CD4-positive, alpha-beta T cell treated with Interleukin-17A for 1 hour (primary cell): ENCODE measurements around the gene ATP1B4.

Source experiments
- DNase-seq: peaks from one replicate; pipeline ENCODE4 v3.0.0-alpha.2; 2020

ATP1B4 gene

DNA sequence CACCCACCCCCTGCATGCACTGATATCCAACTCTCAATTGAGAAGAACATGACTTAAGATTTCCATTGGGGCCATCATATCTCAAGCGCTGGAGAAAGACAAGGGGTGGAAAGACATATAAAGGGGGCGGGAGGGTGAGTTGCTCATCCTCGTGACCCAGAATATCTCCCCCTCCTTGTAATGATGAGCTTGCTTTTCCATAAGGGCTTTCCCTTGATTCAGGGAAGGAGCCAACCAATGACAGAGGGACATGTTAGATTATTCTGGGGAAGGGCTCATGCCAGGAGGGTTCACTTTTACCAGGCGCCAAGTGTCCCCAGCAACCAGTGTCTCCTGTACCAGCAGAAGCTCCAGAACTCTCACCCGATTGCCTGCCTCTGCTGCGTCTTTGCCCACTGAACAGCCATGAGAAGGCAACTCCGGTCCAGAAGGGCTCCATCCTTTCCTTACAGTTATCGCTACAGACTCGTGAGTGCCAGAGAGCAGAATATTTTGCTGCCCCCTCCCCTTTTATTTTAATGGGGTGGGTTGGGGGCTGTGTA is at the start of gene ATP1B4:
Gene ATP1B4, plus strand, starts transcription at position 326 of the 542 bp plus-strand sequence. Its CDS starts 80 bp downstream, at position 406.
- DNase-seq, result no peak

DNA sequence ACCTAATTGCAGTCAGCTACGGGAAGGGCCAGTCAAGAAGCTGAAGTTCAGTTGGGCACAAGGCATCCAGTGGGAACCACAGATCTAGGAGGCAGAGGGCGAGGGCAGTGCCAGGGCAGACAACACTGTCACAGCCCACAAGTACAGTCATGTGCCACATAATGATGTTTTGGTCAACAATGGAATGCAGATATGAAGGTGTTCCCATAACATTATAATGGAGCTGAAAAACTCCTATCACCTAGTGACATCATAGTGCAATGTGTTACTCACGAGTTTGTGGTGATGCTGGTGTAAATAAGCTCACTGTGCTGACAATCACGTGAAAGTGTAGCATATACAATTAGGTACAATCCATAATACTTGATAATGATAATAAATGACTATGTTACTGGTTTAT is 46.1 kb upstream of the ATP1B4 start:
- no peak for DNase-seq

DNA sequence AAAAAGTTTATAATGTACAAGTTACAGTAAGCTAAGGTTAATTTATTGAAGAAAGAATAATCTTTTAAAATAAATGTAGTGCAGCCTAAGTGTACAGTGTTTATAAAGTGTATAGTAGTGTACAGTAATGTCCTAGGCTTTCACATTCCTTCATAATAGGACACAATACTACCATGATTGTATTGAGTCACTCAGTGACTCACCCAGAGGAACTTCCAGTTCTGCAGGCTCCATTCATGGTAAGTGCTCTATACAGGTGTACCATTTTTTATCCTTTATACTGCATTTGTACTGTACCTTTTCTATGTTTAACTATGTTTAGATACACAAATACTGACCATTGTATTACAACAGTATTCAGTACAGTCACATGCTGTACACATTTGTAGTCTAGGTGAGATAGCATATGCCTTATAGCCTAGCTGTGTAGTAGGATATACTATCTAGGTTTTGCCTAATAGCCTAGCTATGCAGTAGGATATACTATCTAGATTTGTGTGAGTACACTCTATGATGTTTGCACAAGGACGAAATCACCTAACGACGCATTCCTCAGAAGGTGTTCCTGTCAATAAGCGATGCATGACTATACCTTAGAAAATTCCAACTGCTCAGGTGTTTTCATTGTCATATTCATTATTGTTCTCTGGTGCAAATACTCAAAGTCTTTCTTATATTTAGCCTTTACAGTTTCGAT is 45.2 kb upstream of the ATP1B4 start:
- DNase-seq, result no peak

DNA sequence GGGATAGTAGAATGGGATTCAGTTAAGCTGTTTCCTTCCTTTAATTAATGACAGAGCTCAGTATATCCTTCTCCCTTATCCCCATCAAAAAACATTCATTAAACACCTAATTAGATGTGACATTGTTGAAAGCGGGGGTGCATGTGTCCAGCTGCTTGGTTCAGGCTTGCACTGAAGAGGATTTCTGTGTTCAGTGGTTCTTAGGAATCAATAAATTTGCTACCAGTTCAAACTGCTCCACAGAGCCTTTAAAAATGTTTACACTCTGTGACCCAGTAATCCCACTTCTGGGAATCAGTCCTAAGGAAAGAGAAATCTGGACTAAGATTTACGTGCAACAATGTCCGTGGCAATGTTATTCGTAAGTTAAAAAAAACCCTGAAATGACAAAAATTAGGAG is 43.5 kb upstream of the ATP1B4 start:
- no peak for DNase-seq

DNA sequence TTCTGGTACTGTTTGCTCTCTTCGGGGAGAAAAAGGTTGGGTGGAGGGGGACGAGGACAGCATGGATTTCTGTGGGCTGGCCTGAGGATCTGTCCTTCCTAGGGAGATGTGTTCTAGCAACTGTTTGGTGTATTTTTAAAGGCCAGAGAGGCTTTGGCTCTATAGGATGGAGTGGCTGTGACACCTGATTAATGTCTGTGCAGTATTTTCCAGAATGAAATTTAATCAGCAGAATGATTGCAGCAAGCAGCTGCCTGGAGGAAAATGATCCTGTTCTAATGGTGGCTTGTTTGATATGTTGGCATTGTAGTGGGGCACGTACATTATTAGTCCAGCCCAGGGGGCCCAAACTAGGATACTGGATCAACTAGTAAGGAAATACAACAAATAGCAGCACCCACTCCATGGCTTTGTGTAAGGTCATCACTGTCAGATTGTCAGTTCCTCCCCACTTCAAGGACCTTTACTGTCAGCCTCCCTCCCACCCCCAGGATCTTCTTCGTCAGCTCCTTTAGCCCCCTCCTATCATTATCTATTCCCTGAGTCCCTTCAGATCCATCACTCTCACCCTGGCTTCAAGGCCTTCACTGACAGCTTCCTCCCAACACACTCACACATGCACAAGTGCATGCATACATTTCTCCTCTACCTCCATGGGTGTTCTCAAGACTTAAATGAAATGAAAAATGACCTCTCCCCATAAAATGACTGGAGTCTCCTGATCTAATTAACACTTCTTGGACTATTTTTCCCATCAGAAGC is 40.2 kb upstream of the ATP1B4 start:
- no peak for DNase-seq

DNA sequence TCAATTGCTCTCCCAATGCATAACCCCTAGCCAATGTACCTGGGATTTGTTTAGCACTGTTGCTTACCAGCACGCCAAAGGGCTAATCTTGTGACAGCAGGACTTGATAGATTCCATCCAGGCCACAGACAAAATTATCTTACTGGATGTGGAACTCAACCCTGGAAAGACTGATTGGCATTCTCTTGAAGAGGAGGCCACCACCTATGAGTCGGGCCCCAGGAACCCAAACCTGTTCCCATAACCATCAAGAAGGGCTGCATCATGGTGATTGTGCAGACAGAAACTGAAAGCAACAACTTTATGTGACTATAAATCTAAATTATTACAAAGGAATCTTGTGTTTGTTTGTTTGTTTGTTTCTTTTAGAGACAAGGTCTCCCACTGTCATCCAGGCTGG is 30.8 kb upstream of the ATP1B4 start:
- no peak for DNase-seq

DNA sequence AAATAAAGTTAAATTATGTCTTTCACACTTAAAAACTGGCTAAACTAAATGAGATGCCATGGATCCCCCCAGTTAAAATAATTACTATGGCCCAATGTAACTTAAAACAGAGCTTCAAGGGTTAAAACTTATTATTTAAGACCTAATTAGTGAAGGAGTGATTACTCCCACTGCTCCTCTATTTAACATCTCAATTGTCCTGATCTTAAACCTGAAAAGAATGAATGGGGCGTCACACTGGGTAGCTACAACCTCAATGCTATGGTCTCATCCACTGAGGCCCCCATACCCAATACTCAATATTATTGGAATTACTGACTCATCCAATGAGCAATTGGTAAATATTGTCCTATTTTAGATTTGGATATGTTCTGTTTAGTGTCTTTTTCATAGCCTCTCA is 29.5 kb upstream of the ATP1B4 start:
- DNase-seq, result no peak

DNA sequence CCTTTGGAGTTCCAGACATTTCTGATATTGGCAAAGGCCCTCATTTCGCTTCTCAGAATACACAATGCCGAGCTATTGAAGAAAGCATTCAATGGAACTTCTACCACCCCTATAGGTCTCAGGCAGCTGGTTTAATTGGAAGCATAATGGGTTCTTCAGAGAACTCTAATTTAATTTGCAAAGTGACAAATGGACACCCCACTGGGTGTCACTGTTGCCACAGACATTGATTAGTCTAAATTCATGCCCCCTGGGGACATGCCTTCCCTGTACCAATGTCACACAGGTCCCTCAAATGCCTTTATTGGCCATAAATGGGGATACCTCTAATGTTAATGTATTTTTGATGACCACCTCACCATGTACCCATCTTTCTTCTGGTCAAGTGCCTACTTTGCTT is 27.7 kb upstream of the ATP1B4 start:
- peak; percentile 20 for DNase-seq

DNA sequence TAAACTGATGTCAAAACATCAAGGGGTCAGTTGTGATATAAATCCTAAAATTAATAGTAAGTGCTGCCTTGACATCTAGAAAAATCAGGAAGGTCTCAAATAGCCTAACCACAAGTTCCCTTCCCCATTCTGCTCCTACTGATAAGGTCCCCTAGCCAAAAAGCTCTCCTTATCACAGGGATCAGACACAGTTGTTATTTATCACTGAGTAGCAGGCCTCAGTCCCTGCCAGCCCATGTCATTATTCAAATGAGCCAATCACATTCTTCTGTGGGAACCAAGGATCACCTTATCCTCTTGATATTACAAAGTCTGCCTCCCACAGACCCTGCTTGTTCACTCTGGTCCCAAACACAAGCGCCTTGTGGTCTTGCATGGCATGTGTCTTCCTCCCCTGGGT is 27.3 kb upstream of the ATP1B4 start:
- DNase-seq, result no peak

DNA sequence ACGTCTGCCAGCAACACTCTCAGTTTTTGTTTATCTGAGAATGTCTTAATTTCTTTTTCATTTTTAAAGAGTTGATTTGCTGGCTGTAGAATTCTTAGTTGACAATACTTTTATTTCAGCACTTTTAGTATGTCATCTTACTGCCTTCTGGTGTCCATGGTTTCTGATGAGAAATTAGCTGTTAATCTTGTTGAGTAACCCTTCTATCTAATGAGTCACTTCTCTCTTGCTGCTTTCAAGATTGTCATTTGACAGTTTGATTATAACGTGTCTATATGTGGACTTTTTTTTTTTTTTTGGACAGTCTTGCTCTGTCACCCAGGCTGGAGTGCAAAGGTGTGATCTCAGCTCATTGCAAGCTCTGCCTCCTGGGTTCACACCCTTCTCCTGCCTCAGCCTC is 26.6 kb upstream of the ATP1B4 start:
- DNase-seq, result no peak

DNA sequence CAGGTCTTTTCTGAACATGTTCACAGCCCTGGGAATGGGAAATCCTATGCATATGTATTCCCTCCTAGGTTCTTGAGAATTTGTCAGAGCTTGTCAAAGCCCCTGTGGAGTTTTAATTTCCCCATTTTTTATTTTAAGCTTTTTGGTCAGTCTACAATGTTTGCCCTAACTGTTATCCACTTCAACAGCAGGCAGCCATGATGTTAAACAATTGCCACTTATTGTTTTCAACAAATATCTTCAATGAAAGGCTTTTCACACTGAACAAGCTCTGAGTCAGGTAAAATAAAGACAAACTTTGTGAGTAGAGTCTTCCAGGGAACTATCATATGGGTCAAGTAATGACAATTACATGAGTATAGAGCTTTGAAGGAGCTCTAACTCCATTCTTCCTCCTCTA is 25.0 kb upstream of the ATP1B4 start:
- no peak for DNase-seq

DNA sequence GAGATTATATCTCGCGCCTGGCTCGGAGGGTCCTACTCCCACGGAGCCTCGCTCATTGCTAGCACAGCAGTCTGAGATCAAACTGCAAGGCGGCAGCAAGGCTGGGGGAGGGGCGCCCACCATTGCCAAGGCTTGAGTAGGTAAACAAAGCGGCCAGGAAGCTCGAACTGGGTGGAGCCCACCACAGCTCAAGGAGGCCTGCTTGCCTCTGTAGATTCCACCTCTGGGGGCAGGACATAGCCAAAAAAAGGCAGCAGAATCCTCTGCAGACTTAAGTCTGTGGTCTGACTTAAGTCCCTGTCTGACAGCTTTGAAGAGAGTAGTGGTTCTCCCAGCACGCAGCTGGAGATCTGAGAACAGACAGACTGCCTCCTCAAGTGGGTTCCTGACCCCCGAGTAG is 17.3 kb upstream of the ATP1B4 start:
- DNase-seq, result peak; percentile 27

DNA sequence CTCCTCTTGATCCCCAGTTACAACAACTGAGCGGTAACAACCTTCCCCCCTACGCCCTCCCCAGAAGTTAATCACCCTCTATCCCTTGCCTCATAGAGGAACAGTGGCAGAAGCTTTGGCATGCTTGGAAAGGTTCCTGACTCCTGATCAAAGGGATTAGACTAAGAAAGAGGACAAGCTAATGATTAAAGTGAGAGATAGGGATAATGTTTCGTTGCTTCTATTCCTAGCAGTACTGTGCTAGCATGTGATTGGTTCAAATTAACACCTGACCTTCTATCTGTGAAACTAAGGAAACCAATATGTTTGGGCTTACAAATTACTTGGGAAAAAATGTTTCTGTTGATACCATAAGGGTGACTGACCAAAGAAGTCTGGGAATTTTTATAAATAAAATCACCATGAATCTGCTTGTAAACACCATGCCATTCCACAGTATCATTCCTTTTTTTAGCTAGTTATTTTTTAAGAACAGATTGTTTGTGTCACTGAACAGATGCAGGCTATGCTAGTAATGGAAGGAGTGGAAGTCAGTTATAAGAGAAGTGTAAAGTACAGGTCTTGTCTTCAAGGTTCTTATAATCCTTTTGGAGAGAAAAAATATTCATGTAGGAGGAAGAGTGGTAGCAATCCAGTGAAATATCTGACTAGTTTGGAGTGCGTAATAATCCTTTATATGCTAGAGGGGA is 11.3 kb upstream of the ATP1B4 start:
- DNase-seq, result no peak

DNA sequence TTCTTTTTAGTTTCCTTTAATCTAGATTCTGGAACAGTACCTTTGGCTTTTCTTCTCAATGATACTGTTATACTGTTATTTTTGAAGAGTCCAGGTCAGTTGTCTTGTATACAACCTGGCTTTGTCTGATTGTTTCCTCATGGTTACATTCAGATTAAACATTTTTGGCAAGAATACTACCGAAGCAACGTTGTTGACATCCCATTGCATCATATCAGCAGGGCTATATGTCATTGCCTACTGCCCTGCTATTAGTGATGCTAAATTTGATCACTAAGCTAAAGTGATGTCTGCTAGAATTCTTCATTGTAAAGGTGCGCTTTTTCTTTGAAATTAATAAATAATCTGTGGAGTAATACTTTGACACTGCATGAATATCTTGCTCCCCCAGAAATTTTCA is 5.8 kb upstream of the ATP1B4 start:
- DNase-seq, result no peak

DNA sequence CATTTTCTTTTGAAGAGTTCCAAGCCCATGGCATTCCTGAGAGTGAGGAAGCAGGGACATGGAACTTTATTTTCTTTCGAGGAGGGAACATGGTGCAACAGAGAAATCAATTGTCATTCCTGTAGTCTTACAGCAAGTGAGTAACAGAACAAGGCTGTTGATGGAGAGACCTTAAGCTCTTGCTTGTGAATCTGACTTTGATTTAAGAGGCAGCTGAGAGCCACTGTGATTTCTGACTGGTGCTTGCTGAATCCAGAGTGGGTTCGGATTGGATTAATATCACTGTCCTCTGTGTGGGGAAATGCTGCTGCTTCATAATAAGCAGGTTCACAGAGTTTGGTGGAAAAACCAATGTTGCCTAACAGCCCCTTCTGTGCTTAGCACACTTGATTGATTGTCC is 4.7 kb upstream of the ATP1B4 start:
- no peak for DNase-seq

DNA sequence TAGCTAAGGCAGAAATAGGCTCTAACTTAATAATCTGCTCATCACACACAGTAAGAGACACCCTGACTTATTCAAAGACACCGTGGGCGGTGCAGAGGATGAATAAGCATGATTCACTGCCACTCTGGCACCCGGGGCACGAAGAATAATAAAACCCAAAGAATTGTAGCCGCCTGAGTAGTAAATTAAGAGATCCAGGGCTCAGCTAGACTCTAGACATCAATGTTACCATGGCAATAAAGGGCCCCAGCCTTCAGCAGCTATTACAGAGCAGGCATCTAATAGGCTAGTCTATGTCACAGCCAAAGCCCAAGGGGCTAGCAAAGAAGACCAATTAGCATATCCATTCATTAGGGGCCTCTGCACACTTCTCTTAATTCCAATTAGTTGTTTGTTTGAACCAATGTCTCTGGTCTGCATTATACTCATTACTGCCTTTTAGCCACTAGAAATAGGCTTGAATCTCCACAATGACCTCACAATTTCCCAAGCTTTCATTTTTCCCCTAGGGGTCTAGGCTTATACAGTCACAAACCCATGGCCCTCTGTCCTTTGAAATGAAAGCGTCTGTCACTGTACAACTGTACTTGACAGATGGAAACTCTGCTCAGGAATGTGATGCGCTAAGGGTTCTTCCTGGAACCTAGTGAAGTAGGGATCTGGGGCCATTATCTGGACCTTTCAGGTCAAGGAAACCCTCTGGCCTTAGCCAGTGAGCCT is 3.0 kb upstream of the ATP1B4 start:
- no peak for DNase-seq

DNA sequence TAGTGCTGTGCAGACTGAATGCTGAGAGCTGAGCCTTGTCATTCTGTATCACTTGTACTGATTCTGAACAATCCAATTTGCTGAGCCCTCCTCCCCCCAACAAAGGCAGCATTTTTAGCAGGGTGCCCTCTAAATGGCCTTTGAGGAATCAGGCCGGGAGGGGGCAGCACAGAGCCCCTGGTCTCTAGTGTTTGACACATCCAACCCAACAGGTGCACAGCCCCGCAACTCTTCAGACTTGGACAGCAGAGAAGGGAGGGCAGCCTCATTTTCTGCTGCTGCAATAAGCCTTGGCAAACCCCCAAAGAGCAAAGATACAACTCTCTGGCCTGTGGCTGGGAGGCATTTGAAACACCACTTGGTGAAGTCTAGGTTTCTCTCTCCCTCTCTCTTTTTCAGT is 3.4 kb downstream of the ATP1B4 start:
- peak; percentile 46 for DNase-seq

DNA sequence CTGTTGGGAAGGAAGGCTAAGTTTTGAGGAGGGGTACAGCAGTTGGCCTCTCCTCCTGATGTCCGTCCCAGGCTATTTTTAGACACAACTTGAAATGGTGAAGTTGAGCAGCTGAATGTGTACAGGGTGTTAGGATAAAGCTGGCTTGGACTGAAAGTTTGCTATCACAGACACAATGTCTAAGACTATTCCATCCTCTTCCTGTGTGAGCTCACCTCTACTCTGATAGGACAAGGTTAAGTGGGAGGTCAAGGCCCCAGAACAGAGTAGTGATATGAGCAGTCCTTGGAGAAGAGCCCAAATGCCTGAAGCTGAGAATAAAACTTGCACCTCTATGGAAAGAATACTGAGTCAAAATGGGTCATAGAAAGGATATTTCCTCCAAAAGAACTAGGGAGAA is 4.1 kb downstream of the ATP1B4 start:
- no peak for DNase-seq

DNA sequence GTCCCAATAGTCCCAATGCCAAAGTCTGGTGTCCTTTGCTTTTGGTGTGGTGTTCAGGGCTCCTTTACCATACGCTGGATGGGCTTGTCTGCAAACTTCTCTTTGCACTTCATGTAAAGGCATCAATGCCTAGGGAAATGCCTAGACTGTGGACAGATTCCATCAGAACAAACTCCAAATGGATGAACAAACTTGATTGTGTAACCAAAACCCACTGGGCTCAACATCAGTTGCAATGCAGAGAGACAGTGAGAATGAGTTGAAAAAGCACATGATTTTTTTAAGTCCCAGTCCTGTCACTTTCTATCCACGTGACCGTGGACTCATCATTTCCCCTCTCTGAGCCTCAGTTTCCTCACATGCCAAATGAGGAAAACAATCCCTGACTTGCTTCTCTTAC is 4.9 kb downstream of the ATP1B4 start:
- no peak for DNase-seq

DNA sequence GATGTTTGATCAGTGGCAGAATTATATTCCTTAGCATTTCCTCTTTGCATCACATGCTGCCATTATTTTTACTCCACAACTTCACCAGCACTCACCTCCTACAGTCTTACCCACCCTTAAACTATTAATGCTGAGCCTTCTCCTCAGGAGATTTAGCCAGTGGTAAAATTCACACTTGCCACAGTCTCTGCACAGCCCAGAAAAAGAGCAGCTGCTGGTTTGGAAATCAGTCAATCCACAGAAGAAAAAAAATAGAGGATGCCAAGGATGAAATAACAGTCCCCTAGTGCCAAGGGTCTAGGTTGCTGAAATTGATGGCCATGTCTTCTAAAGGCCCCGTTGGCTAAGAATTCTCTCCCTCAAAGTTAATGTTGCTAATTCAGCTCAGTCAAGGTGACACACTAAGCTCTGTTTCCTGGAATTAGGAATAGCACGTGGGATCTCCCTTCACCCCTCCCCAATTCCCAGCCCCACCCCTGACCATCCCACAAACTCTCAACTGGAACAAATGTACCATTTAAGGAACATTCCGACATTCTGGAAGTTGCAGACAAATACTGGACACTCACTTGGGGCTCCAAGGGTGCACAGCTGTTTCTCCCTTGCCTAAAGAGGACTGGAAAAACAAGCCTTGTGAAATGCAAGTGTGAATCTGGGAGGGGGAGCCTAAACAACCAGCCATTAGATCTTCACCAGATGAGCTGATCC is 5.7 kb downstream of the ATP1B4 start:
- no peak for DNase-seq

DNA sequence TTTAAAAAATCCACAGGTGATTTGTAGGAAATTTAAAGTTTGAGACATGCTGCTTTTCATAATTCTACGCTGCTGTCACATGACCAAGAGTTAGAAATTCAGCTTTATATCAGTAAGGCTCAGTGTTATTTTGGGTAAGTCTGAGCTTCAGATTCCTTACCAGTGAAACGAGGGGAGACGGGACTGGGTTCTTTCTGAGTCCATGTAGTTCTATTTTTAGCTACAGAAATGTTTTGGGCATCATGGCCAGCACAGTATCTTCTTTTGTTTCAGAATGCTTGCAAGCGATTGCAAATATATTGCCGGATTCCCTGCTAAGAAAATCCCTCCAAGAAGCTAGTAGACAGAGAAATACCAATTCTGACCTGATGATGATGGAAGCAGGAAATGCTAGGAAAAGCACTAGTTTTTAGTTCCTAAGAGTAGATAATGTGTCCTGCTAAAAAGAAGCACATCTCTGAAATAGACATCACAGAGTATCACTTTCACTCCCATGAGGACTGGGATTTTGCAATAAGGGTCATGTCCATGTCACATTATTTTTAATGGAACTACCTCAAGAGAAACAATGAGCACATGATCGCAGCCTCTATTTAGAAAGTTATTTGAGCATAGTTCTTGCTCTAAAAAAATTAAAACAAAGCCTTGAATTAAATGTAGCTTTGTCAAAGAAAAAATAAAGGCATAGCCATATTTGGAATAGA is 10.9 kb downstream of the ATP1B4 start:
- no peak for DNase-seq

DNA sequence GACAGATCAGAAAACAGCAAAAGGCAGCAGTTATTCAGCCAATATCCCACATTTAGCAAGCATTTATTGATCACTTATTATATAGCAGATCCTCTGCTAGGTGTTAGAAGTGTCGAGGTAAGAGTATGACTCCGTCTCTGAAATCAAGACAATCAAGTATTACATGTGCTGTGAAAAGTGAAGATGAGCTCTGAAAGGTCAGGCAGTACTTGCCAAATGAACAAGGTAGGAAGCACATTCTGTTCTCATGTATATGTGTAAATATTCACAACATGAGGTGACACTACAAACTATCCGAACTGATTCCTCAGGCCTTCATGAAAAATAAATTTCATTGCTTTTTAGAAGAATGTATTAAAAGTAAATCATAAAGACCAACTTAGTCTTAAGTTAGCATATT is 15.3 kb downstream of the ATP1B4 start:
- no peak for DNase-seq
